ENCODE data around the gene IFNAR1.

The IFNAR1 gene

DNA sequence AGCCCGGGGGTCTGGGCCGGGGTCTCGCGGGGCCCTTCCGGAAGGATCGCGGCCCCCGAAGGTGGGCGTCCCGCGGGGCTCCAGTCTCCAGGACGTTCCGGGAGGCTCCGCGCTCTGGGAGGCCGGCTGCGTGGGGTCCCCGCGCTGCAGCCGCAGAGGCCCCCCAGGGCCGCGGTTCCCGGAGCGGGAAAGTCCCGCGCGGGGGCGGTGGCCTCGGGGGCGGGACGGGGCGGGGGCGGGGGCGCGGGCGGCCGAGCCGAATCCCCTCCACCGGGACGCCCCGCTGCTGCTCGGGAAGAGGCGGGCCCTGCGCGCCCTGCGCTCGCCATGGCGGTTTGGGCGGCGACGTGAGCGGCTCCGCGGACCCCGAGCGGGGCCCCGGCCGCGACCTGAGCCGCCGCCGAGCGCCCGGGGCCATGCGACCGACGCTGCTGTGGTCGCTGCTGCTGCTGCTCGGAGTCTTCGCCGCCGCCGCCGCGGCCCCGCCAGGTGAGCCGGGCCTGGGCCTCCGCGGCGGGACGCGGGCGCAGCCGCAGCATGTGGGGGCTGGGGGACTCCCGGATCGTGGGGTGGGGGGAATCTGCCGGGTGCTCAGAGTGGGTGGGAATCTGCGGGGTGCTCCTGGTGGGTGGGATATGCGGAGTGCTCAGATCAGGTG lies 78.5 kb downstream of the IFNAR1 start, which contains the start of gene IFNGR2:
TSS of gene IFNGR2 (plus strand) at position 286 of the 658 bp plus-strand sequence. CDS start at position 417, 131 bp downstream.
- Histone ChIP-seq H3K4me1 (ENCODE audit: control insufficient read depth in 1 of 2, insufficient read depth in 1 of 2, low read depth in 1 of 2, low read length in 1 of 2) (peaks cover 81 to 82% of the 10 kb centered on the region in 2 experiments), H3K27me3 (no peaks in the 10 kb centered on the region)
- TF ChIP-seq, protein P1, sequence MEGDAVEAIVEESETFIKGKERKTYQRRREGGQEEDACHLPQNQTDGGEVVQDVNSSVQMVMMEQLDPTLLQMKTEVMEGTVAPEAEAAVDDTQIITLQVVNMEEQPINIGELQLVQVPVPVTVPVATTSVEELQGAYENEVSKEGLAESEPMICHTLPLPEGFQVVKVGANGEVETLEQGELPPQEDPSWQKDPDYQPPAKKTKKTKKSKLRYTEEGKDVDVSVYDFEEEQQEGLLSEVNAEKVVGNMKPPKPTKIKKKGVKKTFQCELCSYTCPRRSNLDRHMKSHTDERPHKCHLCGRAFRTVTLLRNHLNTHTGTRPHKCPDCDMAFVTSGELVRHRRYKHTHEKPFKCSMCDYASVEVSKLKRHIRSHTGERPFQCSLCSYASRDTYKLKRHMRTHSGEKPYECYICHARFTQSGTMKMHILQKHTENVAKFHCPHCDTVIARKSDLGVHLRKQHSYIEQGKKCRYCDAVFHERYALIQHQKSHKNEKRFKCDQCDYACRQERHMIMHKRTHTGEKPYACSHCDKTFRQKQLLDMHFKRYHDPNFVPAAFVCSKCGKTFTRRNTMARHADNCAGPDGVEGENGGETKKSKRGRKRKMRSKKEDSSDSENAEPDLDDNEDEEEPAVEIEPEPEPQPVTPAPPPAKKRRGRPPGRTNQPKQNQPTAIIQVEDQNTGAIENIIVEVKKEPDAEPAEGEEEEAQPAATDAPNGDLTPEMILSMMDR (IDR thresholded peaks at IDR 0.05) = no peak

DNA sequence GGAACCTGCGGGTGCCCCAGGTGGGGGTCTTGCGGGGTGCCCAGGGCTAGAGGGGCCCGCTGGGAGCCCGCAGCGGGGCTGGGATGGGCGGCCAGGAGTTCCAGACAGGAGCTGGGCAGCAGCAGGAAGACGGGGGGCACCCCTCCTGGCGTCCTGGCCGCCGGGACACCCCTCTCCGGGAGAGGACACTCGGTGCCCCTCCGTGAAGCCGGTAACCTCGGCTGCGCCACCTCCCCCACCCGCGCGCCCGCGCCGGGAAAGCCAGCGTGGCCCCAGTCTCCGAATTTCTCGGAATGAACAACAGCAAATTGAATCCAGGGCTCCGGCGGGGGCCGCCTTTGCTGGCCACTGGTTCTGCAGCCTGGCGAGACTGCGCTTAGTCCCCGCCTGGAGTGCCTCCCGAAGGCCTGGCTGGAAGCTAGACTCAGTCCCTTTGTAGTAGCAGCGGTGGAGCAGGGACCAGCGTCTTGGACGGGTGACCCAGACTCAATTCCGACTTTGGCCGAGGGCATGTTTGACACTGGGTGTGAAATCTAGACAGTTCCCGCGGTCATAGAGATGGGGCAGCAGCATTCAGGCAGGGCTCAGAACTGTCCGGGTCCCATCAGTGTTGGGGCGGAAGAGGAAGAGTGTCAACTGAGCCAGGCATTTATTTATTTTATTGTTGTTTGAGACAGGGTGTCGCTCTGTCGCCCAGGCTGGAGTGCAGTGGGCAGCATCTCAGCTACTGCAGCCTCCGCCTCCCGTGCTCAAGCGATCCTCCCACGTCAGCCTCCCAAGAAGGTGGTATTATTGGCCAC lies 79.2 kb downstream of the IFNAR1 start:
- peaks cover 80 to 82% of the 10 kb centered on the region in 2 experiments for H3K4me1 ChIP-seq (ENCODE audit: control insufficient read depth in 1 of 2, insufficient read depth in 1 of 2, low read depth in 1 of 2, low read length in 1 of 2)
- H3K9me3 ChIP-seq = no peaks in the 10 kb centered on the region
- H3K27ac ChIP-seq = peak overlapping the region; percentile 100
- TF ChIP-seq, protein P1 (IDR thresholded peaks at IDR 0.05) = peak; percentile 28
- H3K36me3 ChIP-seq = peaks cover 36% of the 10 kb centered on the region
- peak overlapping the region; percentile 93 to 100 for H3K4me3 ChIP-seq (ENCODE audit: low read depth in 1 of 2, low read length in 1 of 2)
- no peaks in the 10 kb centered on the region for H3K27me3 ChIP-seq

More for the DNA sequence above, 78.5 kb downstream of the IFNAR1 start, which contains the start of gene IFNGR2:
- H3K27ac ChIP-seq = peak within 1 kb of the TSS; percentile 100
- H3K9me3 ChIP-seq = no peaks in the 10 kb centered on the region
- peaks cover 30% of the 10 kb centered on the region for H3K36me3 ChIP-seq
- peak within 1 kb of the TSS; percentile 93 to 100 for H3K4me3 ChIP-seq (ENCODE audit: low read depth in 1 of 2, low read length in 1 of 2)

DNA sequence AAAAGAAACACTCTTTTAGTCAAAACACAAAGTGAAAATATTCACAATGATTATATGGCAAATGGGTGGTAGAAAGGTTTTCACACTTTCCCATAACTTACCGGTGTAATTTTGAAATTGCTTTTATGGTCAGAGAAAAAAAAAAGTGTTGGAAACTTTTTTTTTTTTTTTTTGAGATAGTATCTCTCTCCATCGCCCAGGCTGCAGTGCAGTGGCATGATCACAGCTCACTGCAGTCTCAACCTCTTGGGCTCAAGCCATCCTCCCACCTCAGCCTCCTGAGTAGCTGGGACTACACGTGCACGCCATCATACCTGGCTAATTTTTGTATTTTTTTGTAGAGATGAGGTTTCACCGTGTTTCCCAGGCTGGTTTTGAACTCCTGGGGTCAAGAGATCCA lies 81.7 kb downstream of the IFNAR1 start:
- Histone ChIP-seq H3K9me3 (no peaks in the 10 kb centered on the region), H3K4me1 (ENCODE audit: control insufficient read depth in 1 of 2, insufficient read depth in 1 of 2, low read depth in 1 of 2, low read length in 1 of 2) (peaks cover 79 to 80% of the 10 kb centered on the region in 2 experiments), H3K4me3 (ENCODE audit: low read depth in 1 of 2, low read length in 1 of 2) (peak overlapping the region; percentile 93 to 100), H3K36me3 (peaks cover 51% of the 10 kb centered on the region), H3K27me3 (no peaks in the 10 kb centered on the region), H3K27ac (peak overlapping the region; percentile 100)
- TF ChIP-seq, protein P1 (IDR thresholded peaks at IDR 0.05) = no peak

Measured in neutrophil (primary cell).